GM18867 (cell line): ENCODE results near the gene CEP70.
A peak's percentile ranks its signal among the peaks of the same experiment; 100 is the strongest.
"Not testable (repeated sequence)": the region's sequence is repeated elsewhere in the genome, so short reads cannot be mapped to it uniquely, and the experiment has no call there.

Source experiments
- ATAC-seq: cut with Tn5 transposase; IDR thresholded peaks from one replicate; pipeline ENCODE4 v1.9.1; 2021; ENCODE audit warnings: mild to moderate bottlenecking, moderate library complexity; ENCODE audit not compliant: unreplicated experiment

CEP70 gene

GRCh38 chr3:138593488-138594149, 441 bp downstream of the CEP70 start:
- no peak for ATAC-seq

GRCh38 chr3:138591392-138591791, 2.7 kb downstream of the CEP70 start:
- ATAC-seq: no peak

- ATAC-seq: no peak
These were observed 5.6 kb downstream of the CEP70 start for GRCh38 chr3:138588445-138588844.

- no peak for ATAC-seq
These were observed 6.7 kb downstream of the CEP70 start for GRCh38 chr3:138587374-138587773.

GRCh38 chr3:138578961-138579574, 15.0 kb downstream of the CEP70 start:
- no peak for ATAC-seq

- ATAC-seq: peak; percentile 76
These were observed 15.9 kb downstream of the CEP70 start for GRCh38 chr3:138578141-138578540.

- ATAC-seq: no peak
These were observed 20.9 kb downstream of the CEP70 start for GRCh38 chr3:138573138-138573537.

GRCh38 chr3:138569624-138570023, 24.4 kb downstream of the CEP70 start:
- not testable (repeated sequence) for ATAC-seq

- ATAC-seq: no peak
These were observed 25.0 kb downstream of the CEP70 start for GRCh38 chr3:138569090-138569489.

- no peak for ATAC-seq
These were observed 26.7 kb downstream of the CEP70 start for GRCh38 chr3:138567403-138567802.

- ATAC-seq: not testable (repeated sequence)
These were observed 27.8 kb downstream of the CEP70 start for GRCh38 chr3:138566293-138566692.

- ATAC-seq: not testable (repeated sequence)
These were observed 31.2 kb downstream of the CEP70 start for GRCh38 chr3:138562902-138563301.

- ATAC-seq: no peak
These were observed 33.6 kb downstream of the CEP70 start for GRCh38 chr3:138560501-138560900.

- no peak for ATAC-seq
These were observed 34.9 kb downstream of the CEP70 start for GRCh38 chr3:138559134-138559533.

- ATAC-seq: not testable (repeated sequence)
These were observed 39.3 kb downstream of the CEP70 start for GRCh38 chr3:138554775-138555174.

GRCh38 chr3:138550958-138551357, 43.1 kb downstream of the CEP70 start:
- not testable (repeated sequence) for ATAC-seq

- no peak for ATAC-seq
These were observed 44.7 kb downstream of the CEP70 start for GRCh38 chr3:138549179-138549977.

- ATAC-seq: no peak
These were observed 46.6 kb downstream of the CEP70 start for GRCh38 chr3:138547342-138547975.

GRCh38 chr3:138544546-138544945, 49.5 kb downstream of the CEP70 start:
- ATAC-seq: no peak

GRCh38 chr3:138542977-138543376, 51.1 kb downstream of the CEP70 start:
- no peak for ATAC-seq

GRCh38 chr3:138539352-138539751, 54.7 kb downstream of the CEP70 start:
- ATAC-seq: no peak
